SK-N-SH (cell line): ENCODE data around the gene NAV1.

ENCODE experiments used
- FOXJ3 ChIP-seq: sonication (generic); formaldehyde crosslinking; IDR thresholded peaks from 2 replicates; pipeline ENCODE4 v1.5.1; 2020; ENCODE audit warnings: mild to moderate bottlenecking, missing genetic modification reagents
- POLR2AphosphoS5 ChIP-seq: IDR thresholded peaks from 2 replicates; pipeline ENCODE4 v1.6.1; 2012; ENCODE audit warnings: low read depth, low read length
- TF ChIP-seq, protein P1 (sequence below): fragments of 200-600 bp; sonication (generic); IDR thresholded peaks from 2 replicates; pipeline ENCODE4 v1.6.1; 2017; ENCODE audit warnings: antibody characterized with exemption, mild to moderate bottlenecking, moderate library complexity

DNA sequence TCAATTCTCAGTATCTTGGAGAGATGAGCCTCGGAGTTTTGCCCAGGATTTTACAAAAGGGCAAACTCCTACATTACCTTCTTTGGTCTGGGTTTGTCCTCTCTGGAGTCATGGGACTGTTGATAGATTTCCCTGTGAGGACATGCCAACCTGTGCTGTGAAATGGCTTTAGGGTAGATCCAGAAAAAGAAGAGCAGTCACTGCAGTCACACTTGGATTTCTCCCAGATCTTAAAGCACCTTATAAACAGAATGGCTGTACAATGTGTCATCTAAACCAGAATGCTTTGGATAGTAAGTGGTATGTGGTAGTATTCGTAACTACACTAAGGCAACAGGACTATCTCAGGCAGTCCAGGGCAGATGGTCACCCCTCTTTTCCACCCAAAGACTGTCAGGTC, 30.1 kb upstream of the NAV1 start:
- TF ChIP-seq FOXJ3 (CRISPR knock-in tag) = no peak
- TF ChIP-seq, protein P1, sequence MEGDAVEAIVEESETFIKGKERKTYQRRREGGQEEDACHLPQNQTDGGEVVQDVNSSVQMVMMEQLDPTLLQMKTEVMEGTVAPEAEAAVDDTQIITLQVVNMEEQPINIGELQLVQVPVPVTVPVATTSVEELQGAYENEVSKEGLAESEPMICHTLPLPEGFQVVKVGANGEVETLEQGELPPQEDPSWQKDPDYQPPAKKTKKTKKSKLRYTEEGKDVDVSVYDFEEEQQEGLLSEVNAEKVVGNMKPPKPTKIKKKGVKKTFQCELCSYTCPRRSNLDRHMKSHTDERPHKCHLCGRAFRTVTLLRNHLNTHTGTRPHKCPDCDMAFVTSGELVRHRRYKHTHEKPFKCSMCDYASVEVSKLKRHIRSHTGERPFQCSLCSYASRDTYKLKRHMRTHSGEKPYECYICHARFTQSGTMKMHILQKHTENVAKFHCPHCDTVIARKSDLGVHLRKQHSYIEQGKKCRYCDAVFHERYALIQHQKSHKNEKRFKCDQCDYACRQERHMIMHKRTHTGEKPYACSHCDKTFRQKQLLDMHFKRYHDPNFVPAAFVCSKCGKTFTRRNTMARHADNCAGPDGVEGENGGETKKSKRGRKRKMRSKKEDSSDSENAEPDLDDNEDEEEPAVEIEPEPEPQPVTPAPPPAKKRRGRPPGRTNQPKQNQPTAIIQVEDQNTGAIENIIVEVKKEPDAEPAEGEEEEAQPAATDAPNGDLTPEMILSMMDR = no peak
- no peak for TF ChIP-seq POLR2AphosphoS5
